DND-41 (cell line): Measurements from ENCODE around the gene FAM210B.

Experiments used
- EZH2 ChIP-seq: IDR thresholded peaks from 3 replicates; pipeline ENCODE4 v1.6.1; 2012; ENCODE audit warnings: borderline replicate concordance, low read depth, mild to moderate bottlenecking, moderate library complexity, low read length, inconsistent platforms; ENCODE audit not compliant: severe bottlenecking
- TF ChIP-seq, protein P1 (sequence below): IDR thresholded peaks from 2 replicates; pipeline ENCODE4 v1.5.1; 2012; ENCODE audit warnings: borderline replicate concordance, low read length, moderate library complexity, mild to moderate bottlenecking; ENCODE audit not compliant: poor library complexity, severe bottlenecking; ENCODE audit errors: extremely low read depth

GRCh38 chr20:56361900-56362299, 3.1 kb downstream of the FAM210B start:
- TF ChIP-seq, protein P1, sequence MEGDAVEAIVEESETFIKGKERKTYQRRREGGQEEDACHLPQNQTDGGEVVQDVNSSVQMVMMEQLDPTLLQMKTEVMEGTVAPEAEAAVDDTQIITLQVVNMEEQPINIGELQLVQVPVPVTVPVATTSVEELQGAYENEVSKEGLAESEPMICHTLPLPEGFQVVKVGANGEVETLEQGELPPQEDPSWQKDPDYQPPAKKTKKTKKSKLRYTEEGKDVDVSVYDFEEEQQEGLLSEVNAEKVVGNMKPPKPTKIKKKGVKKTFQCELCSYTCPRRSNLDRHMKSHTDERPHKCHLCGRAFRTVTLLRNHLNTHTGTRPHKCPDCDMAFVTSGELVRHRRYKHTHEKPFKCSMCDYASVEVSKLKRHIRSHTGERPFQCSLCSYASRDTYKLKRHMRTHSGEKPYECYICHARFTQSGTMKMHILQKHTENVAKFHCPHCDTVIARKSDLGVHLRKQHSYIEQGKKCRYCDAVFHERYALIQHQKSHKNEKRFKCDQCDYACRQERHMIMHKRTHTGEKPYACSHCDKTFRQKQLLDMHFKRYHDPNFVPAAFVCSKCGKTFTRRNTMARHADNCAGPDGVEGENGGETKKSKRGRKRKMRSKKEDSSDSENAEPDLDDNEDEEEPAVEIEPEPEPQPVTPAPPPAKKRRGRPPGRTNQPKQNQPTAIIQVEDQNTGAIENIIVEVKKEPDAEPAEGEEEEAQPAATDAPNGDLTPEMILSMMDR = no peak
- TF ChIP-seq EZH2 = no peak
